Measurements from ENCODE around the gene PEF1. TPM values are rescaled to one million over a fixed set of nuclear protein-coding genes. Genes with fewer than 3 reads are reported as not detected.

Gene PEF1
- polyA plus RNA-seq, 1 experiment = 71.8 TPM

DNA sequence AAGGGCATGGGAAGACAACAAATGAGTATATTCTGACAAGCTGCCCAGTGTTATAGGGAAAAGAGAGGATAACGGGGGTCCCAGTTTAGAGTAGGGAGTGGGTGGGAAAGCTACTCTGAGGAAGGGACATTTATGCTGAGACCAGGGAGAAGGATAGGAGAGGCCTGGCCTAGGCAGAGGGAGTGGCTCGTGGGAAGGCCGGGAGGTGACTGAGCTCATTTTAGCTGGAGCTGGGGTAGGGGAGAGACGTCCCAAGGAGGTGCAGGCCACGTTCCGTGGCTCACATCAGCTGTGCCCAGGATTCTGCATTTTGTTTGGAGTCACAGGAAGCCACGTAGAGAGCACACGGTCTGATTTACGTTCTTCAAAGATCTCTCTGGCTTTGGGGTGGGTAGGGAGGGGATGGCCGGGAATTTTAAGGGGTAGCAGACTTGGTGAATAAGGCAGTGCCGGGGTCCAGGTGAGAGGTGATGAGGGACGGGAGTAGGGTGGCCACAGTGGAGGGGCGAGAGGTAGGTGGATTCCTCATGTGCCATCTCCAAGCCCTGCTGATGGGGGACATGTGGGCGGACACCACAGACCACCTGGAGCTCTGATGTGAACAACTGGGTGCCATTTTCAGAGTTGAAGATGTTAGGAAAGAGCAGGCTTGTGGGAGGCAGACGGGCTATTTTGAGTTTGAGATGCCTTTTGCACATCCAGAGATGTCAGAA, 63.6 kb downstream of the PEF1 start:
- Histone ChIP-seq H3K27ac (ENCODE audit: low read depth, low read length) (no peak overlapping the region), H3K9me3 (ENCODE audit: control insufficient read depth, insufficient read depth, low read length) (no peaks in the 10 kb centered on the region), H3K4me3 (ENCODE audit: low read depth, low read length) (no peak overlapping the region), H3K27me3 (ENCODE audit: control insufficient read depth, insufficient read depth, low read length) (no peaks in the 10 kb centered on the region)
- POLR2A ChIA-PET = no interaction called here
- CTCF ChIA-PET = interaction anchor here (0.7 to 0.8 kb wide), 2 partner anchors 159 to 187 kb away, joined by 3 to 4 read pairs; no protein-coding TSS in a partner anchor
- DNase-seq (ENCODE audit: low read depth, low spot score) = no peak
- TF ChIP-seq, protein P1, sequence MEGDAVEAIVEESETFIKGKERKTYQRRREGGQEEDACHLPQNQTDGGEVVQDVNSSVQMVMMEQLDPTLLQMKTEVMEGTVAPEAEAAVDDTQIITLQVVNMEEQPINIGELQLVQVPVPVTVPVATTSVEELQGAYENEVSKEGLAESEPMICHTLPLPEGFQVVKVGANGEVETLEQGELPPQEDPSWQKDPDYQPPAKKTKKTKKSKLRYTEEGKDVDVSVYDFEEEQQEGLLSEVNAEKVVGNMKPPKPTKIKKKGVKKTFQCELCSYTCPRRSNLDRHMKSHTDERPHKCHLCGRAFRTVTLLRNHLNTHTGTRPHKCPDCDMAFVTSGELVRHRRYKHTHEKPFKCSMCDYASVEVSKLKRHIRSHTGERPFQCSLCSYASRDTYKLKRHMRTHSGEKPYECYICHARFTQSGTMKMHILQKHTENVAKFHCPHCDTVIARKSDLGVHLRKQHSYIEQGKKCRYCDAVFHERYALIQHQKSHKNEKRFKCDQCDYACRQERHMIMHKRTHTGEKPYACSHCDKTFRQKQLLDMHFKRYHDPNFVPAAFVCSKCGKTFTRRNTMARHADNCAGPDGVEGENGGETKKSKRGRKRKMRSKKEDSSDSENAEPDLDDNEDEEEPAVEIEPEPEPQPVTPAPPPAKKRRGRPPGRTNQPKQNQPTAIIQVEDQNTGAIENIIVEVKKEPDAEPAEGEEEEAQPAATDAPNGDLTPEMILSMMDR (IDR thresholded peaks at IDR 0.05; ENCODE audit: low read depth, low read length) = no peak

DNA sequence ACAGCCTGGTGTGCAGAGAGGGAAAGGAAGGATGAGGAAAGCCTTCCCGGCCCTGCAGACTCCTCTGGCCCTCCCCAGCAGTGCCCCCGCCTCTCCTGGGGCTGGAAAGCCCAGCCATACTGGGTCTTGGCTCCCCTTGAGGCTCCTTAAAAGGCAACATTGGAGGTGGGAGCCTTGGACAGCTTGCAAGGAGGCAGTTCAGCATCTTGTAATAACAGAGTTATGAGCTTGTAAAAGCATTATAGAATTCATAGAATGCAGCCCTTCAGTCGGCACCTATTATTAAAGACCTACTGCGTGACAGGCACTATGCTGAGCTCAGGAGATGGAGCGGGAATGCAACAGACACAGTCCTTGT, 64.2 kb downstream of the PEF1 start:
- H3K9me3 ChIP-seq (ENCODE audit: control insufficient read depth, insufficient read depth, low read length) = no peaks in the 10 kb centered on the region
- no peaks in the 10 kb centered on the region for H3K27me3 ChIP-seq (ENCODE audit: control insufficient read depth, insufficient read depth, low read length)
- H3K4me3 ChIP-seq (ENCODE audit: low read depth, low read length) = no peak overlapping the region
- H3K27ac ChIP-seq (ENCODE audit: low read depth, low read length) = no peak overlapping the region
- no peak for DNase-seq (ENCODE audit: low read depth, low spot score)
- CTCF ChIA-PET = interaction anchor here (0.8 kb wide), 1 partner anchor 186 kb away, joined by 4 read pairs; no protein-coding TSS in a partner anchor
- POLR2A ChIA-PET = no interaction called here
- TF ChIP-seq, protein P1 (IDR thresholded peaks at IDR 0.05; ENCODE audit: low read depth, low read length) = no peak

Other genes with a start within 250 kb of the PEF1 start
- gene SERINC2, start 231.7 kb downstream of the PEF1 start, polyA plus RNA-seq (2011; rRNA removed) = 46.0 and 61.3 TPM in 2 replicates
- gene TINAGL1, start 68.4 kb downstream of the PEF1 start, polyA plus RNA-seq (2011; rRNA removed) = 0.32 and 0.36 TPM in 2 replicates
- not detected in 2 replicates for gene HCRTR1, start 27.2 kb downstream of the PEF1 start, polyA plus RNA-seq (2011; rRNA removed)
- gene COL16A1, start 59.1 kb upstream of the PEF1 start, polyA plus RNA-seq (2011; rRNA removed) = 35.4 and 39.5 TPM in 2 replicates
- 5.4 and 7.2 TPM in 2 replicates for gene ADGRB2, start 119.5 kb upstream of the PEF1 start, polyA plus RNA-seq (2011; rRNA removed)
- gene SPOCD1, start 171.1 kb upstream of the PEF1 start, polyA plus RNA-seq (2011; rRNA removed) = 78.8 and 98.5 TPM in 2 replicates

Data from AG04450 (cell line).